Measurements from ENCODE around the gene CCDC122.
"Not testable (repeated sequence)": the region's sequence is repeated elsewhere in the genome, so short reads cannot be mapped to it uniquely, and the experiment has no call there.

CCDC122 gene

GRCh38 chr13:43830497-43830881 lies 49.1 kb downstream of the CCDC122 start:
- TF ChIP-seq ZFX (IDR thresholded peaks at IDR 0.05) (no peak), CTCF (conservative IDR thresholded peaks at IDR 0.05) (no peak)
- H3K27ac ChIP-seq: no peak overlapping the region

GRCh38 chr13:43824656-43825055 lies 54.9 kb downstream of the CCDC122 start:
- H3K27ac ChIP-seq: not testable (repeated sequence)

- no peak for TF ChIP-seq ZFX (IDR thresholded peaks at IDR 0.05)
- no peak for TF ChIP-seq CTCF (conservative IDR thresholded peaks at IDR 0.05)
- H3K27ac ChIP-seq: no peak overlapping the region
Observed at GRCh38 chr13:43822969-43823368, 56.6 kb downstream of the CCDC122 start.

GRCh38 chr13:43816401-43816889 lies 63.1 kb downstream of the CCDC122 start:
- H3K27ac ChIP-seq: no peak overlapping the region
- no peak for TF ChIP-seq CTCF (conservative IDR thresholded peaks at IDR 0.05)
- no peak for TF ChIP-seq ZFX (IDR thresholded peaks at IDR 0.05)

- H3K27ac ChIP-seq: no peak overlapping the region
- no peak for TF ChIP-seq CTCF (conservative IDR thresholded peaks at IDR 0.05)
- no peak for TF ChIP-seq ZFX (IDR thresholded peaks at IDR 0.05)
Observed at GRCh38 chr13:43815204-43815603, 64.3 kb downstream of the CCDC122 start.

GRCh38 chr13:43808676-43809075 lies 70.9 kb downstream of the CCDC122 start:
- no peak overlapping the region for H3K27ac ChIP-seq
- no peak for TF ChIP-seq ZFX (IDR thresholded peaks at IDR 0.05)
- no peak for TF ChIP-seq CTCF (conservative IDR thresholded peaks at IDR 0.05)

- TF ChIP-seq CTCF (conservative IDR thresholded peaks at IDR 0.05): no peak
- no peak for TF ChIP-seq ZFX (IDR thresholded peaks at IDR 0.05)
- H3K27ac ChIP-seq: no peak overlapping the region
Observed at GRCh38 chr13:43805681-43806128, 73.8 kb downstream of the CCDC122 start.

GRCh38 chr13:43805071-43805468 lies 74.5 kb downstream of the CCDC122 start:
- TF ChIP-seq ZFX (IDR thresholded peaks at IDR 0.05) (no peak), CTCF (conservative IDR thresholded peaks at IDR 0.05) (no peak)
- H3K27ac ChIP-seq: no peak overlapping the region

All from C4-2B (cell line).